ENCODE results near the gene RTL1. TPM values are rescaled to one million over a fixed set of nuclear protein-coding genes. Genes with fewer than 3 reads are reported as not detected.
A peak's percentile ranks its signal among the peaks of the same experiment; 100 is the strongest.

RTL1 gene
- total RNA-seq, 2 experiments from 2014 or later = not detected

DNA sequence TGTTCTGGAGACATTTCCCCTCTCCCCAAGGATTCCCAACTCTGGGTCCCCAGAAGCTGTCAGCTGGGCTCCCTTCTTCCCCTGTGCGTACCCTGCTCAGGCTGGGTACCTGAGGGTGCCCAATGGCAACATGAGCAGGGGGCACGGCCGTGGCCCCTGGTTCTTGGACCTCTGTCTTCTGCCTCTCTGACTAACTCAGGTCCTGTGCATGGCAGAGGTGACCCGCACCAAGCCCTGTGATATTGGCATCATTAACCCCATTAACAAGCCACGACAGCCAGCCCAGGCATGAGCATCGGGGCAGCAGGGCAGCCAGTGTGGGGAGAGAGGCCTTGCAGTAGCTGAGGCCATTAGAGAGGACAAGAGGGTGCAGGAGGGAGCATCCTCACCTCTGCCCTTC is 28.4 kb downstream of the RTL1 start:
- POLR2A ChIA-PET = no interaction called here
- peaks cover 10% of the 10 kb centered on the region for H3K27me3 Mint-ChIP-seq
- no peaks in the 10 kb centered on the region for H3K9me3 Mint-ChIP-seq
- no peaks in the 10 kb centered on the region for H3K36me3 Mint-ChIP-seq
- H3K4me1 Mint-ChIP-seq (ENCODE audit: low read depth) = no peaks in the 10 kb centered on the region
- DNase-seq = no peak
- CTCF ChIA-PET = no interaction called here
- H3K27ac Mint-ChIP-seq = no peak overlapping the region
- intact Hi-C loops (cut with micrococcal nuclease) = no loop called here
- no peak overlapping the region for H3K4me3 Mint-ChIP-seq

DNA sequence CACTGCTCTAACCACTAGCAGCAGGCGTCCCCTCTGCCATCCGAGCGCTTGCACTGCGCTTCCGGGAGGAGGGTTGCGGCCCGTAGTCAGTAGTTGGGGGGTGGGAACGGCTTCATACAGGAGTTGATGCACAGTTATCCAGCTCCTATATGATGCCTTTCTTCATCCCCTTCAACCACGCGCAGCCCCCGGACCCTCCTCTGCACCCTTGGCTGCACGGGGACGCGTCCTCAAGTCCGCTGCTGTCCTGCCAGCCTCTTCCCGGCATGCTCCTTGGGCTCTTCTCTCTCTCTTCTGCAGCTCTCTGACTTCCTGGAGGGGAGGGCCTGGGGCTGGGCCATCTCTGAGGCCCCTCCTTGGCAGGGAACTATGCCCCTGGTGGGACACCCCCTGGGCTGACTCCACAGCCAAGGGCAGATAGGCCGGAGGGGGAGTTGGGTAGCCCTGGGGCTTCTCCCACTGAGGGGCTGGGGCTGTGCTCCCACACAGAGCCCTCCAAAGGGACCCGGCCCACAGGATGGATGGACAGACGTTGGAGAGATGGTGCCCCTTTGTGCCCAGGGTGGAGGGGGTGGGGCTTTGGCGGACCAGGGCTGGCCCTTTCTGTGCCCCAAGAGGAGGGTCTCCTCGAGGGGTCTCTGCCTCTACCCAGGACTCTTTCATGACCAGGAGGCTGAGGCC is 29.0 kb downstream of the RTL1 start:
- Mint-ChIP-seq H3K36me3 (no peaks in the 10 kb centered on the region), H3K9me3 (no peaks in the 10 kb centered on the region), H3K4me1 (ENCODE audit: low read depth) (no peaks in the 10 kb centered on the region), H3K27me3 (peaks cover 10% of the 10 kb centered on the region), H3K4me3 (no peak overlapping the region), H3K27ac (no peak overlapping the region)
- CTCF ChIA-PET = no interaction called here
- POLR2A ChIA-PET = no interaction called here
- intact Hi-C loops (cut with micrococcal nuclease) = no loop called here
- no peak for DNase-seq

DNA sequence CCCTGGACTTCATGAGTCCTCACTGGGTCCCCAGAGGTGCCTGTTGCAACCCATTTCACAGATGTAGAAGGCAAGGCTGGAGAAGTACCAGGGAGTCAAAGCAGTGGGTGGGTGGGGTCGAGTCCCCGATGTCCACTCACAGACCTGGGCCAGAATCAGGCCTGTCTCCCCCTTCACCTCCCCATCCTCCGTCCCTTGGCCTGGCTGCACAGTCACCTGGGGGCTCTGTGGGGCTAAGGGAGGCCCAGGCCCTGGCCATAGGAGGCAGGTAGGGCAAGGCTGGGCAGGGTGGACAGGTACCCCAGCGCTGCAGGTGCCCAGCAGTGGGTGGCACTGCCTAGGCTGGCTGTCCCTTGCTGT is 29.5 kb downstream of the RTL1 start:
- peaks cover 10% of the 10 kb centered on the region for H3K27me3 Mint-ChIP-seq
- CTCF ChIA-PET = no interaction called here
- no peaks in the 10 kb centered on the region for H3K36me3 Mint-ChIP-seq
- no peak for DNase-seq
- H3K9me3 Mint-ChIP-seq = no peaks in the 10 kb centered on the region
- H3K4me1 Mint-ChIP-seq (ENCODE audit: low read depth) = no peaks in the 10 kb centered on the region
- no peak overlapping the region for H3K4me3 Mint-ChIP-seq
- POLR2A ChIA-PET = no interaction called here
- intact Hi-C loops (cut with micrococcal nuclease) = no loop called here
- no peak overlapping the region for H3K27ac Mint-ChIP-seq

- H3K9me3 Mint-ChIP-seq = no peaks in the 10 kb centered on the region
- POLR2A ChIA-PET = no interaction called here
These were observed 30.4 kb downstream of the RTL1 start for GRCh38 chr14:100873096-100873482.

DNA sequence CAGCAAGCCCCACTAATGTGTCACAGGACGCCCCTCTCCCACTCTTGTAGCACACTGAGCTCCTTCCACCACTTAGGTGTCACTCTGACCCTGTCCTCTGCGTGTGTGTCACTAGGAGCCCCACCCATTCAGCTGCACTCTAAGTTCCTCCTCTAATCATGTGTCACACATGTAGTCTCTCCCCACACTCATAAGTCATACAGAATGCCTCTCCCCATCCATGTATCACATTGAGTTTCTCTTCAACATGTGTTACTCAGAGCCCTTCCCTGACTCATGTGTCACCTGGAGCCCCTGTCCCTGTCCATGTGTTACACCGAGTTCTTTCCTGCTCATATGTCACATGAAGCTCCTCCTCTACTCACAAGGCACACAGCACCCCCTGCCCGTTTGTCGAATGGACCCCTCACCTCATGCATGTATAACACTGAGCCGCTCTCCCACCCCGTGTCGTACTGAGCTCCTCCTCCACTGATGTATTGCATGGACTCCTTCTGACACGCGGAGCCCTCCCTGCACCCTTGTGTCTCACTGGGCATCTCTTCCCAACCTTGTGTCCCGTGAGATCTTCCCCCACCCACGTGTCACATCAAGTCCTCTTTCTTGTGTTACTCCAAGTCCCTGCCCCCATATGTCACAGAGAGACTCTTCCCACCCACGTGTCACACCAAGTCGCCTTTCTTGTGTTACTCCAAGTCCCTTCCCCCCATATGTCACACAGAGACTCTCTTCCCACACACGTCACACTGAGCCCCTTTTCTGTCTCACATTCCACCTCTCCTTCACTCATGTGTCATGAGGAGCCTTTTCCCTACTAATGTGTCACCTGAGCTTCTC is 31.0 kb downstream of the RTL1 start:
- Mint-ChIP-seq H3K4me1 (ENCODE audit: low read depth) (no peaks in the 10 kb centered on the region), H3K27me3 (peaks cover 1% of the 10 kb centered on the region), H3K36me3 (no peaks in the 10 kb centered on the region), H3K4me3 (no peak overlapping the region), H3K27ac (no peak overlapping the region), H3K9me3 (no peaks in the 10 kb centered on the region)
- ChIA-PET POLR2A (no interaction called here), CTCF (interaction anchor here (0.6 kb wide), 1 partner anchor 227 kb away, joined by 3 read pairs; no protein-coding TSS in a partner anchor)
- DNase-seq = no peak
- intact Hi-C loops (cut with micrococcal nuclease) = no loop called here

More at GRCh38 chr14:100873096-100873482, 30.4 kb downstream of the RTL1 start:
- CTCF ChIA-PET = no interaction called here
- no peak for DNase-seq
- no peaks in the 10 kb centered on the region for H3K36me3 Mint-ChIP-seq
- no peak overlapping the region for H3K4me3 Mint-ChIP-seq
- no peak overlapping the region for H3K27ac Mint-ChIP-seq
- H3K4me1 Mint-ChIP-seq (ENCODE audit: low read depth) = no peaks in the 10 kb centered on the region
- peaks cover 4% of the 10 kb centered on the region for H3K27me3 Mint-ChIP-seq
- intact Hi-C loops (cut with micrococcal nuclease) = no loop called here

- POLR2A ChIA-PET = no interaction called here
- DNase-seq = peak; percentile 13
- Mint-ChIP-seq H3K27ac (no peak overlapping the region), H3K27me3 (no peaks in the 10 kb centered on the region), H3K4me1 (ENCODE audit: low read depth) (no peaks in the 10 kb centered on the region), H3K4me3 (no peak overlapping the region), H3K9me3 (no peaks in the 10 kb centered on the region), H3K36me3 (no peaks in the 10 kb centered on the region)
- intact Hi-C loops (cut with micrococcal nuclease) = no loop called here
- CTCF ChIA-PET = interaction anchor here (0.6 kb wide), 1 partner anchor 226 kb away, joined by 3 read pairs; no protein-coding TSS in a partner anchor
These were observed 32.0 kb downstream of the RTL1 start for GRCh38 chr14:100871234-100872186.

GRCh38 chr14:100868621-100869370 is 34.7 kb downstream of the RTL1 start:
- intact Hi-C loops (cut with micrococcal nuclease) = no loop called here
- Mint-ChIP-seq H3K4me3 (no peak overlapping the region), H3K9me3 (no peaks in the 10 kb centered on the region), H3K36me3 (no peaks in the 10 kb centered on the region), H3K27me3 (no peaks in the 10 kb centered on the region), H3K4me1 (ENCODE audit: low read depth) (no peaks in the 10 kb centered on the region), H3K27ac (no peak overlapping the region)
- POLR2A ChIA-PET = no interaction called here
- CTCF ChIA-PET = no interaction called here
- no peak for DNase-seq

- no peak overlapping the region for H3K27ac Mint-ChIP-seq
- no peak overlapping the region for H3K4me3 Mint-ChIP-seq
- POLR2A ChIA-PET = no interaction called here
- no peaks in the 10 kb centered on the region for H3K4me1 Mint-ChIP-seq (ENCODE audit: low read depth)
- no peaks in the 10 kb centered on the region for H3K9me3 Mint-ChIP-seq
- intact Hi-C loops (cut with micrococcal nuclease) = no loop called here
- DNase-seq = no peak
- H3K27me3 Mint-ChIP-seq = no peaks in the 10 kb centered on the region
- H3K36me3 Mint-ChIP-seq = no peaks in the 10 kb centered on the region
- CTCF ChIA-PET = interaction anchor here (0.6 kb wide), 1 partner anchor 30 kb away, joined by 3 read pairs; no protein-coding TSS in a partner anchor
These were observed 35.7 kb downstream of the RTL1 start for GRCh38 chr14:100867631-100868315.

- no peaks in the 10 kb centered on the region for H3K27me3 Mint-ChIP-seq
- H3K9me3 Mint-ChIP-seq = no peaks in the 10 kb centered on the region
- H3K4me3 Mint-ChIP-seq = no peak overlapping the region
- intact Hi-C loops (cut with micrococcal nuclease) = no loop called here
- no peaks in the 10 kb centered on the region for H3K4me1 Mint-ChIP-seq (ENCODE audit: low read depth)
- H3K36me3 Mint-ChIP-seq = no peaks in the 10 kb centered on the region
- CTCF ChIA-PET = no interaction called here
- POLR2A ChIA-PET = no interaction called here
- no peak overlapping the region for H3K27ac Mint-ChIP-seq
- no peak for DNase-seq
These were observed 36.6 kb downstream of the RTL1 start for GRCh38 chr14:100866666-100867630.

GRCh38 chr14:100865682-100866591 is 37.6 kb downstream of the RTL1 start:
- CTCF ChIA-PET = no interaction called here
- Mint-ChIP-seq H3K9me3 (no peaks in the 10 kb centered on the region), H3K36me3 (no peaks in the 10 kb centered on the region), H3K4me1 (ENCODE audit: low read depth) (no peaks in the 10 kb centered on the region), H3K4me3 (no peak overlapping the region), H3K27ac (no peak overlapping the region), H3K27me3 (no peaks in the 10 kb centered on the region)
- intact Hi-C loops (cut with micrococcal nuclease) = no loop called here
- DNase-seq = no peak
- POLR2A ChIA-PET = no interaction called here
